Hepatocyte (in vitro differentiated cells): ENCODE results near the gene TM4SF1.

Experiments used
- EZH2phosphoT487 ChIP-seq: fragments of 200-600 bp; sonication (generic); IDR thresholded peaks from one replicate; pipeline ENCODE4 v1.6.1; 2018; ENCODE audit warnings: antibody characterized with exemption, mild to moderate bottlenecking, low read depth, moderate library complexity; ENCODE audit not compliant: unreplicated experiment, severe bottlenecking
- TF ChIP-seq, protein P1 (sequence below): fragments of 200-600 bp; sonication (generic); IDR thresholded peaks from 2 replicates; pipeline ENCODE4 v1.5.1; 2016; ENCODE audit warnings: antibody characterized with exemption, mild to moderate bottlenecking; ENCODE audit not compliant: poor library complexity

DNA sequence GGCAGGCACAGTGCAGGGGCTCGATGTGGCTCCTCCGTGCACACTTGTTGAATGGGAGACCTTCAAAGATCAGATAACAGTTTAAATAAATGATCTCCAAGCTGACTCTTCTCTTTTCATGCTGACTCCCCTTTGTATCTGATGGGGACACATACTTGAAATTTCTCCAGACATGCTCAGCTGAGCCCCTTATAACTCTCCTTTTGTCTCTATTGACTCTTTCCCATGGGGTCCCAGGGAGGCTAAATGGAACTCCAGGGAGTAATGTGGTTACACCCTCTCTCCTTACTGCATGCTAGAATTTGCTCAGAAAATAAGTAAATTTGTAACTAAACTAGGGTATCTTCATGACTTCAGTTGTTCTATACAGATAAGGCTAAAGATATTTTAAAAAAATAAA, 48.9 kb upstream of the TM4SF1 start:
- TF ChIP-seq, protein P1, sequence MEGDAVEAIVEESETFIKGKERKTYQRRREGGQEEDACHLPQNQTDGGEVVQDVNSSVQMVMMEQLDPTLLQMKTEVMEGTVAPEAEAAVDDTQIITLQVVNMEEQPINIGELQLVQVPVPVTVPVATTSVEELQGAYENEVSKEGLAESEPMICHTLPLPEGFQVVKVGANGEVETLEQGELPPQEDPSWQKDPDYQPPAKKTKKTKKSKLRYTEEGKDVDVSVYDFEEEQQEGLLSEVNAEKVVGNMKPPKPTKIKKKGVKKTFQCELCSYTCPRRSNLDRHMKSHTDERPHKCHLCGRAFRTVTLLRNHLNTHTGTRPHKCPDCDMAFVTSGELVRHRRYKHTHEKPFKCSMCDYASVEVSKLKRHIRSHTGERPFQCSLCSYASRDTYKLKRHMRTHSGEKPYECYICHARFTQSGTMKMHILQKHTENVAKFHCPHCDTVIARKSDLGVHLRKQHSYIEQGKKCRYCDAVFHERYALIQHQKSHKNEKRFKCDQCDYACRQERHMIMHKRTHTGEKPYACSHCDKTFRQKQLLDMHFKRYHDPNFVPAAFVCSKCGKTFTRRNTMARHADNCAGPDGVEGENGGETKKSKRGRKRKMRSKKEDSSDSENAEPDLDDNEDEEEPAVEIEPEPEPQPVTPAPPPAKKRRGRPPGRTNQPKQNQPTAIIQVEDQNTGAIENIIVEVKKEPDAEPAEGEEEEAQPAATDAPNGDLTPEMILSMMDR, result no peak
- no peak for TF ChIP-seq EZH2phosphoT487
